22Rv1 (cell line): Measurements from ENCODE around the gene ANK3.

ENCODE experiments used
- ZFX ChIP-seq: fragments of 450-650 bp; IDR thresholded peaks from 2 replicates; pipeline ENCODE4 v1.6.1; 2017; ENCODE audit warnings: antibody characterized with exemption, borderline replicate concordance
- TF ChIP-seq, protein P1 (sequence below): fragments of 450-650 bp; IDR thresholded peaks from 2 replicates; pipeline ENCODE4 v1.5.1; 2017; ENCODE audit warnings: mild to moderate bottlenecking

GRCh38 chr10:59995862-59996261 is 393.8 kb downstream of the ANK3 start:
- TF ChIP-seq, protein P1, sequence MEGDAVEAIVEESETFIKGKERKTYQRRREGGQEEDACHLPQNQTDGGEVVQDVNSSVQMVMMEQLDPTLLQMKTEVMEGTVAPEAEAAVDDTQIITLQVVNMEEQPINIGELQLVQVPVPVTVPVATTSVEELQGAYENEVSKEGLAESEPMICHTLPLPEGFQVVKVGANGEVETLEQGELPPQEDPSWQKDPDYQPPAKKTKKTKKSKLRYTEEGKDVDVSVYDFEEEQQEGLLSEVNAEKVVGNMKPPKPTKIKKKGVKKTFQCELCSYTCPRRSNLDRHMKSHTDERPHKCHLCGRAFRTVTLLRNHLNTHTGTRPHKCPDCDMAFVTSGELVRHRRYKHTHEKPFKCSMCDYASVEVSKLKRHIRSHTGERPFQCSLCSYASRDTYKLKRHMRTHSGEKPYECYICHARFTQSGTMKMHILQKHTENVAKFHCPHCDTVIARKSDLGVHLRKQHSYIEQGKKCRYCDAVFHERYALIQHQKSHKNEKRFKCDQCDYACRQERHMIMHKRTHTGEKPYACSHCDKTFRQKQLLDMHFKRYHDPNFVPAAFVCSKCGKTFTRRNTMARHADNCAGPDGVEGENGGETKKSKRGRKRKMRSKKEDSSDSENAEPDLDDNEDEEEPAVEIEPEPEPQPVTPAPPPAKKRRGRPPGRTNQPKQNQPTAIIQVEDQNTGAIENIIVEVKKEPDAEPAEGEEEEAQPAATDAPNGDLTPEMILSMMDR = no peak
- no peak for TF ChIP-seq ZFX
